NCI-H2107 (cell line): ENCODE data around the gene PPP1R36.
A peak's percentile ranks its signal among the peaks of the same experiment; 100 is the strongest.
"Not testable (repeated sequence)": the region's sequence is repeated elsewhere in the genome, so short reads cannot be mapped to it uniquely, and the experiment has no call there.

Experiments used
- DNase-seq: peaks from one replicate; lab custom pipeline; 2025; lab: John Stamatoyannopoulos, UW

PPP1R36 gene

GRCh38 chr14:64569138-64569631, 19.4 kb downstream of the PPP1R36 start:
- no peak for DNase-seq

- not testable (repeated sequence) for DNase-seq
These were observed 19.9 kb downstream of the PPP1R36 start for GRCh38 chr14:64569646-64570045.

- DNase-seq, result no peak
These were observed 22.8 kb downstream of the PPP1R36 start for GRCh38 chr14:64572386-64573104.

- DNase-seq, result peak; percentile 64
These were observed 23.3 kb downstream of the PPP1R36 start for GRCh38 chr14:64573109-64573508.

GRCh38 chr14:64574371-64575107, 24.8 kb downstream of the PPP1R36 start:
- no peak for DNase-seq

- no peak for DNase-seq
These were observed 27.4 kb downstream of the PPP1R36 start for GRCh38 chr14:64577211-64577610.

- DNase-seq, result no peak
These were observed 30.7 kb downstream of the PPP1R36 start for GRCh38 chr14:64580467-64580866.

- DNase-seq, result no peak
These were observed 31.6 kb downstream of the PPP1R36 start for GRCh38 chr14:64581363-64581762.

GRCh38 chr14:64581817-64582216, 32.1 kb downstream of the PPP1R36 start:
- DNase-seq, result no peak

GRCh38 chr14:64584190-64584589, 34.4 kb downstream of the PPP1R36 start:
- peak; percentile 63 for DNase-seq

- DNase-seq, result no peak
These were observed 42.0 kb downstream of the PPP1R36 start for GRCh38 chr14:64591809-64592208.

- DNase-seq, result no peak
These were observed 44.7 kb downstream of the PPP1R36 start for GRCh38 chr14:64594438-64594837.

- DNase-seq, result no peak
These were observed 48.6 kb downstream of the PPP1R36 start for GRCh38 chr14:64598404-64598803.

GRCh38 chr14:64601571-64601970, 51.8 kb downstream of the PPP1R36 start:
- DNase-seq, result no peak

- no peak for DNase-seq
These were observed 53.1 kb downstream of the PPP1R36 start for GRCh38 chr14:64602826-64603225.

- DNase-seq, result no peak
These were observed 54.2 kb downstream of the PPP1R36 start for GRCh38 chr14:64604001-64604400.

- DNase-seq, result peak; percentile 87
These were observed 55.1 kb downstream of the PPP1R36 start for GRCh38 chr14:64604881-64605280.

- no peak for DNase-seq
These were observed 56.3 kb downstream of the PPP1R36 start for GRCh38 chr14:64605926-64606685.

- DNase-seq, result peak; percentile 79
These were observed 60.4 kb downstream of the PPP1R36 start for GRCh38 chr14:64610049-64610746.

GRCh38 chr14:64611358-64612020, 61.7 kb downstream of the PPP1R36 start:
- no peak for DNase-seq

- no peak for DNase-seq
These were observed 62.2 kb downstream of the PPP1R36 start for GRCh38 chr14:64612021-64612380.
